Activated B cell treated with CpG ODN at 0.5 μM for 24 hours (primary cell): ENCODE data around the gene ZCWPW2. TPM values are rescaled to one million over a fixed set of nuclear protein-coding genes. Genes with fewer than 3 reads are reported as not detected.

Experiments
- ATAC-seq: fragments of 200-7000 bp; cut with Tn5 transposase; one replicate; pipeline ENCODE4 v1.10.0; 2021; ENCODE audit warnings: low read depth, mild to moderate bottlenecking, moderate library complexity
- CTCF ChIA-PET: fragments of 350-600 bp; sonication (Branson Sonifier 250); formaldehyde crosslinking; loops from one replicate; lab custom pipeline; 2021; ENCODE audit warnings: antibody characterized with exemption; lab: Charles Lee
- POLR2A ChIA-PET: fragments of 350-600 bp; sonication (Branson Sonifier 250); formaldehyde crosslinking; loops from one replicate; lab custom pipeline; 2021; ENCODE audit warnings: antibody characterized with exemption; lab: Charles Lee
- DNase-seq: peaks from one replicate; pipeline ENCODE4 v3.0.0; 2022
- H3K27ac Mint-ChIP-seq: one replicate; pipeline ENCODE4 v1.8.0; 2020; ENCODE audit warnings: mixed read lengths
- H3K27me3 Mint-ChIP-seq: one replicate; pipeline ENCODE4 v1.8.0; 2021; ENCODE audit warnings: mixed read lengths
- H3K36me3 Mint-ChIP-seq: one replicate; pipeline ENCODE4 v1.8.0; 2021; ENCODE audit warnings: low read depth, mixed read lengths
- H3K4me1 Mint-ChIP-seq: one replicate; pipeline ENCODE4 v1.8.0; 2021; ENCODE audit warnings: mixed read lengths
- H3K4me3 Mint-ChIP-seq: one replicate; pipeline ENCODE4 v1.8.0; 2020; ENCODE audit warnings: mild to moderate bottlenecking, mixed read lengths
- H3K9me3 Mint-ChIP-seq: one replicate; pipeline ENCODE4 v1.8.0; 2020; ENCODE audit warnings: mixed read lengths
- CTCF ChIP-seq: fragments of 200-600 bp; IDR thresholded peaks from one replicate; pipeline ENCODE4 v1.8.0; 2022; ENCODE audit warnings: antibody characterized with exemption, mild to moderate bottlenecking
- intact Hi-C: fragments of 100-400 bp; cut with micrococcal nuclease; formaldehyde crosslinking; loops from one replicate; pipeline ENCODE4 v1.15.1; 2024
- total RNA-seq: library from RNA; stranded (reverse); gene quantifications from 2 replicates; pipeline ENCODE4 v1.2.3, GENCODE V29; 2022

Gene ZCWPW2
- not detected in 2 replicates for total RNA-seq

DNA sequence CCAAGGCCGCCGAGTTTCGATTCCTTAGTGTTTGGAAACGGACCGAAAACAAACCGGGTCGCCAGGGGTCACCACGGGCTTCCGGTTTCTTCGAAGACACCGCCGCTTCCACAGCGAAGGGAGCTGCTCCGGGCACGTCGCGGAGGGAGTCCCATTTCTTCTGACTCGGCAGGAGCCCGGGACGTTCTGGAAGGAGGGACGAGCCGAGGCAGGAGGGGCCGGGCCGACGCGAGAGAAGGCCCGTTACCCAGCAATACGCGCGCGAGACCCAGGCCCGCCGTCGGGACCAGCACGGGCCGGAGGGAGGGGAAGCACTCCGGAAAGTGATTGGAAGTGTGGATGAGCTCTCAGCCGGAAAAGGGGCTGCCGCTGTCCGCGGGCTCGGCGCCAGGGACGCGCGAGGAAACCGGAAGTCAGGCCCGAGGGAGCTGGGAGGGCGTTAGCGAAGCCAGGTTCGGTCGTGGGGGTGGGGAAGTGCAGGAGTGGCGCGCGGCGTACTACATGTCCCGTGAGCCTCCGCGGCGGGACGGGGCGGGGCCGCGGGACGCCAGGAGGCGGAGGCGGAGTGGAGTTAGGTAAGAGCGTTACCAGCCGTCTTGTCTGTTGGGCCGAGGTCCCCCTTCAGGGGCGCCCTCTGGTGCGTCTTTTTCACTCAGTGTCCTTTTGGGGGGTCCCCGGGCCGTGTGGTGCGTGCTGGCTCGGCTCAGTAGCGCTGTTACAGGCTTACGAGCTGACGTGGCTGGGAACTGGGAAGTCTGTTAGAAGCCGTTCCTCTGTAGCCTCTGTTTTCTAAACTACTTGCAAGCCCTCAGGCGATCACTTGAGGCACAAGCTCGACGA lies at the start of gene ZCWPW2, which contains the start of gene AZI2:
Gene ZCWPW2 (plus strand): TSS at position 93 of the 840 bp plus-strand sequence. CDS start 64,348 bp downstream, outside the sequence.
Gene AZI2 (minus strand): TSS at position 196 of the 840 bp plus-strand sequence. CDS start 8,207 bp downstream, outside the sequence.
- peak; percentile 93 for DNase-seq
- ChIA-PET POLR2A (interaction anchor here (0.5 to 1.7 kb wide), 9 partner anchors 11 to 1629 kb away, joined by 3 to 6 read pairs (median 3); partner anchors contain the start of genes CMC1 and SLC4A7), CTCF (interaction anchor here (1.0 to 1.1 kb wide), 2 partner anchors 637 to 991 kb away, joined by 3 to 5 read pairs; no protein-coding TSS in a partner anchor)
- ATAC-seq: peak; percentile 89
- Mint-ChIP-seq H3K9me3 (peaks cover 6% of the 10 kb centered on the region), H3K4me3 (peak within 1 kb of the TSS; percentile 97), H3K27ac (peak within 1 kb of the TSS; percentile 97), H3K36me3 (peaks cover 34% of the 10 kb centered on the region), H3K4me1 (peaks cover 43% of the 10 kb centered on the region), H3K27me3 (no peaks in the 10 kb centered on the region)
- intact Hi-C loops: loop anchor here (1.0 to 5.0 kb wide), 5 partner anchors 108 to 980 kb away; partner anchors contain the start of genes CMC1, NEK10 and SLC4A7
- no peak for TF ChIP-seq CTCF

DNA sequence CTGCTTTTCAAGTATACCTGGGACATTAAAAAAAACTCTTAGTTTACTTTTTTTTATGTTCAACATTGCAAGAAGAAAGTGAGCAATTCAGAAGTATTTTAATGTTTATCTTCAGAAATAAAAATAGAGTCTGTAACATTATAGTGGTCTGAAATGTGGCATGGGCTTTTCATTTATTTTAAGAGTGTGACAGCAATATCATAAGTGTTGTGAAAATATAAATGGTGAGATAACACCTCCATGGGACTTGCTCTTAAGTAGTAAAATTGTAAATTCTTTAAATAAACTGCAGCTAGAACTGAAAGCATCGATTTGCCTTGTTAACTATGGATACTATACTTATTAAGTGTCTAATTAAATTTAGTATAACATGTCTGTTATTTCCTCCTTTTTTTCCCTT lies 48.8 kb upstream of the ZCWPW2 start:
- Mint-ChIP-seq H3K36me3 (peaks cover 4% of the 10 kb centered on the region), H3K4me3 (no peak overlapping the region), H3K9me3 (no peaks in the 10 kb centered on the region), H3K4me1 (peaks cover 2% of the 10 kb centered on the region), H3K27ac (no peak overlapping the region), H3K27me3 (no peaks in the 10 kb centered on the region)
- ChIA-PET CTCF (no interaction called here), POLR2A (no interaction called here)
- TF ChIP-seq CTCF: no peak
- intact Hi-C loops: no loop called here
- ATAC-seq (no peak), DNase-seq (no peak)

DNA sequence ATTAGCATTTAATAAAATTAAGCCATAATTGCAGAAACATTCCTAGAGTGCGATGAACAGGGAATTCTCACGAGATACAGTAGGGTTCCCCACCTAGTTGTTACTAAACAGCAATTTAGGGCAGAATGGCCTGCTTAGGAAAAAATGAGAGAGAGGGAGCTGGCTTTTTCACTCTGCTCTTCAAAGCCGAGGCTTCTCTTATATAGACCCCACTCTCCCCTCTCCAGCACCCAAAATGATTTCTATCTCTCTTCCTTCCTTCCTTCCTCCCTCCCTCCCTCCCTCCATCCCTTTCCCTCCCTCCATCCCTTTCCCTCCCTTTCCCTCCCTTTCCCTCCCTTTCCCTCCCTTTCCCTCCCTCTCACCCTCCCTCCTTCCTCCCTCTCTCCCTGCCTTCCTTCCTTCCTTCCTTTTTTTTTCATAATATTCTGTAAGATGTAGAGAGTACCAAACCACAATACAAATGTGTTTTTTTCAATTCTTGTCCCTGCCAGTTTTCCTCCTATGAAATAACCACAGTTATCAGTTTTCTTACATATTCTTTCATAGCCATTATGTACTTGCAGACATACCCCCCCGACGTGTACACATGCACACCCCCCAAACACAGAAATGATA lies 48.1 kb upstream of the ZCWPW2 start:
- Mint-ChIP-seq H3K36me3 (peaks cover 4% of the 10 kb centered on the region), H3K9me3 (no peaks in the 10 kb centered on the region), H3K4me1 (peaks cover 2% of the 10 kb centered on the region), H3K4me3 (no peak overlapping the region), H3K27ac (no peak overlapping the region), H3K27me3 (no peaks in the 10 kb centered on the region)
- TF ChIP-seq CTCF: no peak
- intact Hi-C loops: no loop called here
- ATAC-seq: no peak
- CTCF ChIA-PET: no interaction called here
- no peak for DNase-seq
- POLR2A ChIA-PET: no interaction called here

- Mint-ChIP-seq H3K4me3 (no peak overlapping the region), H3K27ac (no peak overlapping the region)
- CTCF ChIA-PET: no interaction called here
Observed at GRCh38 chr3:28301688-28302087, 46.8 kb upstream of the ZCWPW2 start.

More at GRCh38 chr3:28301688-28302087, 46.8 kb upstream of the ZCWPW2 start:
- TF ChIP-seq CTCF: no peak
- intact Hi-C loops: no loop called here
- no peaks in the 10 kb centered on the region for H3K9me3 Mint-ChIP-seq
- no peaks in the 10 kb centered on the region for H3K27me3 Mint-ChIP-seq
- DNase-seq (no peak), ATAC-seq (no peak)
- peaks cover 4% of the 10 kb centered on the region for H3K36me3 Mint-ChIP-seq
- H3K4me1 Mint-ChIP-seq: no peaks in the 10 kb centered on the region
- POLR2A ChIA-PET: no interaction called here
